Muscle layer of duodenum (tissue), 2 donors: ENCODE data around the gene PHIP.

Source experiments
- H3K27ac ChIP-seq: one replicate; pipeline ENCODE4 v1.7.0; 2013; ENCODE audit warnings: mild to moderate bottlenecking, low read length
- H3K27me3 ChIP-seq: one replicate; pipeline ENCODE4 v1.7.0; 2013; ENCODE audit warnings: low read depth, mild to moderate bottlenecking, control low read depth, low read length
- H3K36me3 ChIP-seq, 2 donors: one replicate each; pipeline ENCODE4 v1.7.0; 2013; ENCODE audit warnings: low read length in 2 of 2, control low read depth in 1 of 2, mild to moderate bottlenecking in 1 of 2; ENCODE audit not compliant: insufficient read depth in 2 of 2, control insufficient read depth in 1 of 2
- H3K4me1 ChIP-seq, 2 donors: one replicate each; pipeline ENCODE4 v1.7.0; 2013; ENCODE audit warnings: low read length in 2 of 2, mild to moderate bottlenecking in 2 of 2, control low read depth in 1 of 2, moderate library complexity in 1 of 2; ENCODE audit not compliant: insufficient read depth in 2 of 2, control insufficient read depth in 1 of 2
- H3K4me3 ChIP-seq, 2 donors: one replicate each; pipeline ENCODE4 v1.7.0; 2013; ENCODE audit warnings: low read length in 2 of 2, low read depth in 1 of 2, mild to moderate bottlenecking in 1 of 2
- H3K9me3 ChIP-seq, 2 donors: one replicate each; pipeline ENCODE4 v1.7.0; 2013; ENCODE audit warnings: low read length in 2 of 2, control low read depth in 1 of 2, mild to moderate bottlenecking in 1 of 2; ENCODE audit not compliant: control insufficient read depth in 1 of 2
- donor health status: healthy.

Gene PHIP

DNA sequence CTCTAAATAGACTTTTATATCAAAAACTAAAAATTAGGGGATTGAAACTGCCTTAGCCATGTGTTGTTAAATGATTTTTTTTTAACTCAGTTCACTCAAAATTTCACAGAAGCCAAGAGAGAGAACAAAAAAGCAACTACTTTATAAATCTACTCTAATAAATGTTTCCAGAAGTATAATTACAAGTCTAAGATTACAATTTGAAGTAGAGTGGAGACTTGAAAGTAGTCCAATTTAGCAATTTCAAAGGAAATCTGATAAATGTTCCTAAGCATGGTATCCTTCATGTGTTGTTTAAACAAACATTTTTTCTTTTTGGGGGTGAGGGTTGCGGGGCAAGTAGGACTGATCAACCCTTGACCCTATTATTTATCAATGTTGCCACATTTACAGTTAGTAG, 72.6 kb downstream of the PHIP start:
- Histone ChIP-seq H3K9me3 (no peaks in the 10 kb centered on the region), H3K36me3 (peaks cover 26 to 28% of the 10 kb centered on the region in 2 donors), H3K4me1 (peaks cover 0 to 10% of the 10 kb centered on the region in 2 donors), H3K4me3 (no peak overlapping the region), H3K27me3 (no peaks in the 10 kb centered on the region), H3K27ac (no peak overlapping the region)

DNA sequence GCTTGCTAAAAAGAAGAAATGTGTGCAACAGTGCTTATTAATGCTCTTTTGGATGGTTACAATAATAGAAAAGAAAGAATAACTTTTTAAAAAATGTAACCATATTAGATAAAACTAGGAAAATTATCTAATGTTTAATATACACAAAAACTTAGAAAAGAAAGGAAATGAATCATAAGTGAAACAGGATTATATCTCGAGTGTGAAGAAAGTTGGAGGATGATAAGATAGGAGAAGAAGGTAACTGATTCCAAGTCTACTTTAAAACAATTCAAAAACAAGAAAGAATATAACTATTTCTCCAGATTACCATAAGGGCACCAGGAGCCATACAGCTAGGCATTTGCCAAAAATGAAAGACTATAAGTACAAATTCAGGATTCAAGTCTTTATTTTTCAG, 73.0 kb downstream of the PHIP start:
- no peak overlapping the region for H3K4me3 ChIP-seq
- peaks cover 27 to 29% of the 10 kb centered on the region in 2 donors for H3K36me3 ChIP-seq
- H3K27me3 ChIP-seq, result no peaks in the 10 kb centered on the region
- H3K4me1 ChIP-seq, result peaks cover 0 to 10% of the 10 kb centered on the region in 2 donors
- no peaks in the 10 kb centered on the region for H3K9me3 ChIP-seq
- no peak overlapping the region for H3K27ac ChIP-seq

DNA sequence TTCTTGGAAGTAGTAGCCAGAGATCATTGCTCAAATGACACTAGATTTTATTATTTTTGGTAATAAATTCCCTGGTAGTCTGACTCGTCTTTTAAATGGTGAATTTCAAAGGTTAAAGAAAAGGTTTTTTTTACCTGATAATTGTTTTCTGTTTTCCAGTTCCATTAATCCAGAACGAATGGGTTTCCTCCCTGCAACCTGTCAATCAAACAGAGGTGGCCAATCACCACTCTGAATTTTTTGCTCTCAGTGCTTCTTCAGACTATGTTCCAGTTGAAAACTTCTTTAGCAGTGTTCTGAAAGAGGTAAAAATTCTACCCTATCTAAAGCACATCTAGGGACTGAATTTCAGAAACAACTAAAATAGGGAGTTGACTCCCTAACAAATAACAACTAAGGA, 73.8 kb downstream of the PHIP start:
- Histone ChIP-seq H3K36me3 (peaks cover 28 to 29% of the 10 kb centered on the region in 2 donors), H3K4me3 (no peak overlapping the region), H3K4me1 (peaks cover 0 to 10% of the 10 kb centered on the region in 2 donors), H3K27ac (no peak overlapping the region), H3K27me3 (no peaks in the 10 kb centered on the region), H3K9me3 (no peaks in the 10 kb centered on the region)

DNA sequence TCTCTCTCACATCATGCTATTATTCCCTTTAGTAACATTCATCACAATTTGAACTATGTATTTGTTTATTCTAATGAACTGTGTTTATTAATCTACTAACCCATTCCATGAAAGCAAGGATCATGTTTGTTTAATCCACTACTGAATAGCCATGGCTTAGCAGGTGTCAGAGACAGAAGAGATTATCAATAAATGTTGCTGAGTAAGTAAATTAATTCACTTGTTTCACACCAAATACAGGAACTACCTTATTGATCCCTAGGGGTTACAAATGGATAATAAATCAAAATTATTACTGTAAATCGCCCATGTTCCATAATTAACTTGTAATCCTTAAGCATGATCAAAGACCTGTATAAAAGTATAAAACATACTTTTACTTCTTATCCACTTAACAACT, 76.6 kb downstream of the PHIP start:
- Histone ChIP-seq H3K27me3 (no peaks in the 10 kb centered on the region), H3K27ac (no peak overlapping the region), H3K36me3 (peaks cover 45 to 49% of the 10 kb centered on the region in 2 donors), H3K4me1 (peaks cover 0 to 9% of the 10 kb centered on the region in 2 donors), H3K4me3 (no peak overlapping the region), H3K9me3 (no peaks in the 10 kb centered on the region)

DNA sequence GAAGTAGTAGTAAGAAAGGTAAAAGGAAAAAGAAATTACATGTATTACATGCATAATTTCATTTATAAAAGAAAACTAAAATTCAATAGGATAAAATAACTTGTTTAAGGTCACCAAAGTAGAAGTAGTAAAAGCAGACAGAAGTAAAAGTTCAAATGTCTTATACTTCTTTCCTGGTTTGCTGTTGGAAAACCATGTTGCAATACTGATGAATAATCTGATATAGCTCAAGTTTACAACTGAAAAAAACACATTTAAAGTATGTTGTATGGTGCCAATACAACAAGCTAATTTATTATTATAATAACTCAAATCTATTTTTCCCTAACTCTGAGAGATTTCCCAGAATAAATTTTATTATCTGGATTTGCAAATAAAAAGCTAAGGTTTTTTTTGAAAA, 78.3 kb downstream of the PHIP start:
- H3K36me3 ChIP-seq, result peaks cover 61 to 64% of the 10 kb centered on the region in 2 donors
- H3K27ac ChIP-seq, result no peak overlapping the region

DNA sequence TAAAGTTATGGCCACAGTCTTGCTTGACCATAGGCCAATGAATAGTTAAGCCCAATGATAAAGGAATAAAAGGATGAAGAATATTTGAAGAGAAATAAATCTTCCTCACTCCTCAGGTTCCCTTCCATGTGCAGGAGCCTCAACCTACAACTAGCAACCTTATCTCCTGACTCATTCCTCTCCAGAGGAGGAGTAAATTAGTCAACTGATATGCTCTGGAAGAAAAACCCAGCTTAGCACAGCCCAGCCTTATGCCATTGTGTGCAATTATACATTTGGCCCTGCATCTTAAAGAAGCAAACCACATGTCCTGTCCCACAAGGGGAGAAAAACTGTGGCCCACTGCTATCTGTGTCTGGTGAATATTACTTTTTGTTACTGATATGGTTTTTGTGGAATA, 82.1 kb downstream of the PHIP start:
- H3K27me3 ChIP-seq, result no peaks in the 10 kb centered on the region
- peaks cover 0 to 5% of the 10 kb centered on the region in 2 donors for H3K9me3 ChIP-seq
- H3K27ac ChIP-seq, result no peak overlapping the region
- H3K4me3 ChIP-seq, result no peak overlapping the region
- H3K4me1 ChIP-seq, result no peaks in the 10 kb centered on the region
- H3K36me3 ChIP-seq, result peaks cover 62 to 64% of the 10 kb centered on the region in 2 donors

More for the DNA sequence above, 78.3 kb downstream of the PHIP start:
- no peaks in the 10 kb centered on the region for H3K9me3 ChIP-seq
- no peak overlapping the region for H3K4me3 ChIP-seq
- no peaks in the 10 kb centered on the region for H3K4me1 ChIP-seq
- no peaks in the 10 kb centered on the region for H3K27me3 ChIP-seq

DNA sequence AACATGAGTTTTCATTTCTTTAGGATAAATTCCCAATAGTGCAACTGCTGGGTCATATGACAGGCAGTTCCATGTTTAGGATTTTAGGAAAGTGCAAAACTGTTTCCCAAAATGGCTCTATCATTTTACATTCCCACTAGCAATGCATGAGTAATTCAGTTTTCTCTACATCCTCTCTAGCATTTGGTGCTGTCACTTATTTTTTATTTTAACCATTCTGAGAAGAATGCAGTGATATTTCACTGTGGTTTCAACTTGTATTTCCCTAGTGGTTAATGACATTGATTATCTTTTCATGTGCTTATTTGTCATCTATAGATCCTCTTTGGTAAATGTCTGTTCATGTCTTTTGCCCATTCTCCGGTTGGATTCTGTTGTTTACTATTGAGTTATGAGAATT, 82.7 kb downstream of the PHIP start:
- Histone ChIP-seq H3K27ac (no peak overlapping the region), H3K36me3 (peaks cover 58 to 65% of the 10 kb centered on the region in 2 donors), H3K9me3 (peaks cover 0 to 5% of the 10 kb centered on the region in 2 donors), H3K4me3 (no peak overlapping the region), H3K27me3 (no peaks in the 10 kb centered on the region), H3K4me1 (no peaks in the 10 kb centered on the region)

DNA sequence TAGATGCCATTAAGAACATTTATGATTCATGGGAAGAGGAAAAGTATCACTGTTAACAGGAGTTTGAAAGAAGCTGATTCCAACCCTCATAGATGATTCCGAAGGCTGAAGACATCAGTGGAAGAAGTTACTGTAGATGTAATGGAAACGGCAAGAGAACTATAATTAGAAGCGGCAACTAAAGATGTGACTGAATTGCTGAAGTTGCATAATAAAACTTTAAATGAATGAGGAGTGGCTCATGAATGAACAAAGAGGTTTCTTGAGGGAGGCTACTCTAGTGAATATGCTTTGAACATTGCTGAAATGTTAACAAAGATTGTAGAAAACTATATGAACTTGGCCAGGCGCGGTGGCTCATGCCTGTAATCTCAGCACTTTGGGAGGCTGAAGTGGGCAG, 84.1 kb downstream of the PHIP start:
- no peaks in the 10 kb centered on the region for H3K4me1 ChIP-seq
- peaks cover 0 to 5% of the 10 kb centered on the region in 2 donors for H3K9me3 ChIP-seq
- peaks cover 67 to 69% of the 10 kb centered on the region in 2 donors for H3K36me3 ChIP-seq
- H3K27ac ChIP-seq, result no peak overlapping the region
- no peaks in the 10 kb centered on the region for H3K27me3 ChIP-seq
- no peak overlapping the region for H3K4me3 ChIP-seq

DNA sequence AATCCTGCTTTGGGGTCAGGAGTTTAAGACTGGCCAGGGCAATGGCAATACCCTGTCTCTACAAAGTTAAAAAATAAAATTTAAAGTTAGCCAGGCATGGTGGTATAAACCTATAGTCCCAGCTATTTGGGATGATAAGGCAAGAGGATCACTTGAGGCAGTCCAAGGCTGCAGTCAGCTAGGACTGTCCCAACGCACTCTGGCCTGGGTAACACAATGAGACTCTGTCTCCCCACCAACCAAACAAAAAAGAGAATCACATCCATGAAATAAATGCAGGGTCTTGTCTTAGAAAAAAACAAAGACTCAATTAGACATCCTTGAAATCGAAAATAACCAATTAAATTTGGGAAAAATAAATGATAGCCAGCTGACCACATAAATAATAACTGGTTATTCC, 88.9 kb downstream of the PHIP start:
- H3K27me3 ChIP-seq, result no peaks in the 10 kb centered on the region
- no peak overlapping the region for H3K4me3 ChIP-seq
- H3K4me1 ChIP-seq, result no peaks in the 10 kb centered on the region
- peaks cover 45 to 49% of the 10 kb centered on the region in 2 donors for H3K36me3 ChIP-seq
- H3K27ac ChIP-seq, result no peak overlapping the region
- peaks cover 0 to 5% of the 10 kb centered on the region in 2 donors for H3K9me3 ChIP-seq

DNA sequence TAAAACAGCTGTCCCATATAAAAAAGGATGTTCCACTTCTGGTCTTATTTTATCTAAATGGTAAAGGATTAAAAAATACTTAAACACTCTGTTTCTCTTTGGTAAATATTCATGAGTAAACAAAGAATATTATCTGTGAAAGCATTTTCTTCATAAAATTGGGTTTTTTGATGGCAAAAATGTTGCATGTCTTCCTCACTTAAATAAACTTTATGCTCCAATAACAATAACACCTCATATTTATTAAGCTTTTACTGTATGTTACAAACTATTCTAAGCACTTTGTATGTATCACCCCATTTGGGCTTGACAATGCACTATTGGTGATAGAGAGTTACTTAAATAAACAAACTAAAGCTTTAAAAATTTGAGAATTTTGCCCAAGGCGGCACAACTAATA, 91.9 kb downstream of the PHIP start:
- Histone ChIP-seq H3K9me3 (no peaks in the 10 kb centered on the region), H3K27ac (no peak overlapping the region), H3K36me3 (peaks cover 45 to 52% of the 10 kb centered on the region in 2 donors), H3K27me3 (no peaks in the 10 kb centered on the region), H3K4me3 (no peak overlapping the region), H3K4me1 (no peaks in the 10 kb centered on the region)

DNA sequence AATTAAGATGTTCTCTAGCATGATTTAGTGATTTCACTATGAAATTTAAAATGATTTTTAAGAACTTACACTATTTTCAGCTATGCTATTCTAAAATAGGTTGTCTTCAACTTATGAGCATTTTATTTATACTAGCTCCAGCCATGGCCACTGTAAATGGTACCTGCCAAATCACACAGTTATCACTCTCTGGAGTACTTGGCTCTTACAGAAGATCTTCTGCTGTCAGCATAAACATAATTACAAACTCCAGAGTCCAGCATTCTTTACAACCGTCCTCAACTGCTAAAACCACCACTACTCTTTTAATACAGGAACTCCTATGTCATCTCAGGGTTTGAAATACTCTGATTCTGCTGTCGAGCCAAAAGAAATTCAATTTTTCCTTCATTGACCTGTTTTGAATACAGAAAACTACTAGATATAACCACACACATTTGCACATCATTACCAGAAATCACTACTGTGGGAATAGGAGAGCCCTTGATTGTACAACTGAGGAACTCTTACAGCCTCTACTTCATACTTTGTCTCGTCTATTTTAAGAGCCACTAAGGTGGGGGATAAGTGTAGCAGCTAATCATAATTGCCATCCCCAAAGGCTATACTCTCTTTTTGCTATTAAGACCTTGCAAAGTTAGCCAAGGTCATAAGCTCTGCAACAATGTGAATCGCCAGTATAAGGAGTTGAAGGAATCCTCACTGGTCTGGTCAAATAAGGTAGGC, 93.7 kb downstream of the PHIP start:
- H3K4me1 ChIP-seq, result no peaks in the 10 kb centered on the region
- no peak overlapping the region for H3K27ac ChIP-seq
- no peaks in the 10 kb centered on the region for H3K9me3 ChIP-seq
- H3K27me3 ChIP-seq, result no peaks in the 10 kb centered on the region
- no peak overlapping the region for H3K4me3 ChIP-seq
- peaks cover 49 to 50% of the 10 kb centered on the region in 2 donors for H3K36me3 ChIP-seq

DNA sequence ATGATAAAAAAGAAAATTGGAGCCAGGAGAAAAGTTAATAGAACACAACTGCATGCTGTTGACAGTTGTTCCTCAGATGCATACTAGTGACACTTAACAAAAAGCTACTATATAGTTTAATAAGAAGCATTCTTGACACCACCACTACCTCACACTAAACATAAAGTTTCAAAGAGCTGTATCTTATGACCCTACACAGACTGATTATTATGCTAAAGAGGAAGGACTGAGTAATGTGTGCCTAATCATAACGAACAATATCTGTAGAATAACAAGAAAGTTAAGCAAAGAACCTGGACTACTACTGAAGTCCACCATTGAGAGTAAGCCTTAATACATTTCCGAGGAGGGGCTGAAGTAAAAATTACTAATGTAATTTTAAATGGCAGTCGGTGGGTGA, 110.9 kb downstream of the PHIP start:
- Histone ChIP-seq H3K9me3 (no peaks in the 10 kb centered on the region), H3K27ac (no peak overlapping the region), H3K4me3 (no peak overlapping the region), H3K27me3 (no peaks in the 10 kb centered on the region), H3K36me3 (peaks cover 45 to 50% of the 10 kb centered on the region in 2 donors), H3K4me1 (no peaks in the 10 kb centered on the region)
